ENCODE data around the gene CACNB3.

Gene CACNB3

DNA sequence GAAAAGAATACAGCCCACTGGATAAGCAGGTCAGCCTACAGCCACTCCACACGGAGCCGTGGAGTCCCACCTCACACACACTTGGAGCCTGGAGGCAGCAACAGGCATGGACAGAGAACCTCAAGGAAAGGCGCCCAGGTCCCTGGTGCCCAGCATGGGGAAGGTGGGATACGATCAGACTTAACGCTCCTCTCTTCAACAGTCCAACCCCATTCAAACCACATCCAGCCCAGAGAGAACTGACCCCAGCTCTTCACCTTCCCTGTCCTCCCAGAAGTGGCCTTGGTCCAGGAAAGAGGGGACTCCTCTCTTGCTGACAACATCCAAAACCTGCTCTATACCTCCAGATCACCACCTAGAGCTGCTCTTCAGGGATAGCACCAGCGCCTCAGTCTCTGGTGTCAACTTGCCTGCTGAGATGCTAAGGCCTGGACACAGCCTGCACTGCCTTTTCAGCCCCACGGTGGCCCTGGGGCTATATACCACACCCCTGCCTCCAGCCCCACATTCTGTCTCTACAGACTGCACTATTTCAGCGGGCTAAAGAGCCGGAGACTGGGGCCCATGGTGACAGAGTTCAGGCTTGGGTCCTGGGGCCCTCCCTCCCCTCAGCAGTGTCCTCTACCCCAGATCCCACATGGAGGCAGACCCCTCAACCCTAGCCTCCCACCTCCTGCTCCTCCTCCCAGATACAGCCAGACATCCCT lies 36.4 kb upstream of the CACNB3 start:
- H3K27ac ChIP-seq, result no peak overlapping the region

DNA sequence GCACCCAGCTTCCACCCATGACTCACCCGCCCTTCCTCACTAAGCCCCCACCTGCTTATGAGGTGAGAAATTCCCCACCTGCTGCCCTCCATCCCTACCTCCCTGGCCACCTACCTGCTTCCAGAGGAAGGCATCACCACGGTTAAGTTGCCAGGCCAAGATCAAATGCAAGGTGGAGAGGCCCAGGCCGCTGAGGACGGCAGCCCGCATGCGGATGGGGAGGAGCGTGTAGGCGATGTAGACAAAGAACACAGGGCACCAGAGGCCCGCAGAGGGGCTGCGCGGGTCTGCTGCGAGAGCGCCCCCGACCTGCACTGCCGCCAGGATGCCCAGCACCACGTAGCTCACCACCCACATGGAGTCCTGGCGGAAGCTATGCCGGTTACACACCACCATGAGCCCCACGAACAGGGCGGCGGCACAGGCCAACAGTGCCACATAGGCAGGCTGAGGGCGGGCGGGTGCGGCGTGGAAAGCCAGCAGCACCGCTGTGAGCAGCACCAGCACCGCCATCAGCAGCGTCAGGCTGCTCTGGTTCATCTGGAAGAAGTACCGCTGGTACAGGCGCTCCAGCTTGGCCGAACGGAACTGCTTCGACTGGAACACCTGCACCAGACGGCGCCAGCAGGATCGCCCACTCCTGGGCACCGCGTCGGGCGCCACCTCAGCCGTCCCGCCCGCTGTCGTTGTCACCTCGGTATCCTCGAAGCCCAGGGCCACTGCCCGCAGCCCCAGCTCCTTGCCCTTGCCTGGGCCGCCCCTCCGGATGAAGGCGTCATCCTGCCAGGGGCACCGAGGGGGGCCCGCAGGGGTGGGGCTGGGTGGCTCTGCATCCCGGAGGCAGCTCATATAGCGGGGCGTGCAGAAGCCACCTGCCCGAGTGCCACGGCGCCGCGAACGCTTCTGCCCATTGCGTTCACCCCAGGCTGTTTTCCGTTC lies 35.6 kb upstream of the CACNB3 start:
- H3K27me3 ChIP-seq (ENCODE audit: insufficient read depth, low read depth), result no peaks in the 10 kb centered on the region
- H3K36me3 ChIP-seq (ENCODE audit: insufficient read depth), result no peaks in the 10 kb centered on the region
- no peaks in the 10 kb centered on the region for H3K79me2 ChIP-seq (ENCODE audit: insufficient read depth, low read depth)
- H3K27ac ChIP-seq, result no peak overlapping the region
- TF ChIP-seq, protein P1, sequence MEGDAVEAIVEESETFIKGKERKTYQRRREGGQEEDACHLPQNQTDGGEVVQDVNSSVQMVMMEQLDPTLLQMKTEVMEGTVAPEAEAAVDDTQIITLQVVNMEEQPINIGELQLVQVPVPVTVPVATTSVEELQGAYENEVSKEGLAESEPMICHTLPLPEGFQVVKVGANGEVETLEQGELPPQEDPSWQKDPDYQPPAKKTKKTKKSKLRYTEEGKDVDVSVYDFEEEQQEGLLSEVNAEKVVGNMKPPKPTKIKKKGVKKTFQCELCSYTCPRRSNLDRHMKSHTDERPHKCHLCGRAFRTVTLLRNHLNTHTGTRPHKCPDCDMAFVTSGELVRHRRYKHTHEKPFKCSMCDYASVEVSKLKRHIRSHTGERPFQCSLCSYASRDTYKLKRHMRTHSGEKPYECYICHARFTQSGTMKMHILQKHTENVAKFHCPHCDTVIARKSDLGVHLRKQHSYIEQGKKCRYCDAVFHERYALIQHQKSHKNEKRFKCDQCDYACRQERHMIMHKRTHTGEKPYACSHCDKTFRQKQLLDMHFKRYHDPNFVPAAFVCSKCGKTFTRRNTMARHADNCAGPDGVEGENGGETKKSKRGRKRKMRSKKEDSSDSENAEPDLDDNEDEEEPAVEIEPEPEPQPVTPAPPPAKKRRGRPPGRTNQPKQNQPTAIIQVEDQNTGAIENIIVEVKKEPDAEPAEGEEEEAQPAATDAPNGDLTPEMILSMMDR (conservative IDR thresholded peaks at IDR 0.05; ENCODE audit: low read depth, low read length), result no peak
- H3K4me1 ChIP-seq (ENCODE audit: low read depth, poor library complexity, severe bottlenecking), result no peaks in the 10 kb centered on the region
- H3K9ac ChIP-seq, result no peak overlapping the region
- H4K20me1 ChIP-seq (ENCODE audit: insufficient read depth), result no peaks in the 10 kb centered on the region
- no peak overlapping the region for H3K4me2 ChIP-seq
- no peak overlapping the region for H3K4me3 ChIP-seq (IDR thresholded peaks at IDR 0.05; ENCODE audit: insufficient read depth, low read depth, low read length)
- no peak overlapping the region for H2AFZ ChIP-seq (ENCODE audit: low read depth)

More for the DNA sequence above, 36.4 kb upstream of the CACNB3 start:
- Histone ChIP-seq H3K79me2 (ENCODE audit: insufficient read depth, low read depth) (no peaks in the 10 kb centered on the region), H3K27me3 (ENCODE audit: insufficient read depth, low read depth) (no peaks in the 10 kb centered on the region), H3K36me3 (ENCODE audit: insufficient read depth) (no peaks in the 10 kb centered on the region), H2AFZ (ENCODE audit: low read depth) (no peak overlapping the region), H4K20me1 (ENCODE audit: insufficient read depth) (no peaks in the 10 kb centered on the region), H3K9ac (no peak overlapping the region), H3K4me3 (IDR thresholded peaks at IDR 0.05; ENCODE audit: insufficient read depth, low read depth, low read length) (no peak overlapping the region), H3K4me2 (no peak overlapping the region), H3K4me1 (ENCODE audit: low read depth, poor library complexity, severe bottlenecking) (no peaks in the 10 kb centered on the region)
- TF ChIP-seq, protein P1 (conservative IDR thresholded peaks at IDR 0.05; ENCODE audit: low read depth, low read length), result no peak

DNA sequence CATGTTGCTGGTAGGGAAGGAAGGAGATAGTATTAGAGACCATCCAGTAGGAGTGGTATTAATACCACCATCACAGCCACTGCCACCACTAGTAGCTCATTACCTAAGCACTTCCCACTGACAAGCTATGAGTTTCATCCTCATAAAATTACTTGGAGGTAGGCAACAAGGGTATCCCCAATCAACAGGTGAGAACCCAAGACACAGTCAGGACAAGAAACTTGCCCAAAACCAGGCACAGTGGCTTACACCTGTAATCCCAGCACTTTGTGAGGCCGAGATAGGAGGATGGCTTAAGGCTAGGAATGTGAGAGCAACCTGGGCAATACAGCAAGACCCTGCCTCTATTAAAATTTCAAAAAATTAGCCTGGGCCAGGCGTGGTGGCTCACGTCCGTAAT lies 34.9 kb upstream of the CACNB3 start:
- Histone ChIP-seq H3K79me2 (ENCODE audit: insufficient read depth, low read depth) (no peaks in the 10 kb centered on the region), H3K4me3 (IDR thresholded peaks at IDR 0.05; ENCODE audit: insufficient read depth, low read depth, low read length) (no peak overlapping the region), H2AFZ (ENCODE audit: low read depth) (no peak overlapping the region), H3K27me3 (ENCODE audit: insufficient read depth, low read depth) (no peaks in the 10 kb centered on the region), H3K27ac (no peak overlapping the region), H3K4me1 (ENCODE audit: low read depth, poor library complexity, severe bottlenecking) (peaks cover 4% of the 10 kb centered on the region), H3K4me2 (no peak overlapping the region), H3K9ac (no peak overlapping the region), H4K20me1 (ENCODE audit: insufficient read depth) (no peaks in the 10 kb centered on the region), H3K36me3 (ENCODE audit: insufficient read depth) (no peaks in the 10 kb centered on the region)
- TF ChIP-seq, protein P1 (conservative IDR thresholded peaks at IDR 0.05; ENCODE audit: low read depth, low read length), result no peak

DNA sequence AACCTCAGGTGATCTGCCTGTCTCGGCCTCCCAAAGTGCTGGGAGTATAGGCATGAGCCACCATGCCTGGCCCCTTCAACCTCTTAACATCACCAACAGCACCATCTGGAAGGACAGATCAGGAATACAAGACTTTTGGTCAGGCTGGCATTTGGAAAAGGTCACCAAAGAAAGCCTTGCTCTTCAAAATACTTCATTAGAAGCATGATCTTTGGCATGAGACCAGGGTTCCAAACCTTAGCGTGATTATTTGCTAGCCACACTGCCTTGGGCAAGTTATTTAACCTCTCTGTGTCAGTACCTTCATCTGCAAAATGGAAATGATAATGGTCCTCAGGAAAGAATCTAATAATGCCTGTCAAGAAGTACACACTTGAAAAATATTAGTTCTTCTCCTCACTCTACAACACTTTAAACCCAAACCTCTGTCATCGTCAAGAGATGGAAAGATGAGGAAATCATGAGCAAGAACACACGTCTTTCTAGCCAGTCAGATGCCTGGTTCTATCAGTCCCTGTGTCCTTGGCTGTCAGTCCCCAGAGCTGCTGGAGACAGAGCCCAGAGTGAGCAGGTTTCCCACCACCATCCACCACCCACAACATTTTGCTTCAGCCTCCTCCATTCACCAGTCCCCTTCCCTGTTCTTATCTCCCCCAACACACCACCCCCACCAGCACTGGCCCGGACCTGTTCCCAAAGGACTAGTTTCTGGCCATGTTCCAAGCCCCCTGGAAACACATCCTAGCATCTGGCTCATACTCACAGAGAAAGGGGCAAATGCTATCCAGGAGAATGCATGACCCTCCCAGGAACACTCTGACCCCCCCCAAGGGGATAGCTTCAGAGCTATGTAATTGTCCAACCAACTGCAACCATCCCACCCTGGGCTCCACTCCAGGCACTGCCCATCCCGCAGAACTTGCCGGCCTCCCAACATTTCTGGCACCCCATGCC lies 31.4 kb upstream of the CACNB3 start:
- H3K9ac ChIP-seq, result no peak overlapping the region
- H3K4me1 ChIP-seq (ENCODE audit: low read depth, poor library complexity, severe bottlenecking), result peaks cover 16% of the 10 kb centered on the region
- H3K36me3 ChIP-seq (ENCODE audit: insufficient read depth), result no peaks in the 10 kb centered on the region
- TF ChIP-seq, protein P1 (conservative IDR thresholded peaks at IDR 0.05; ENCODE audit: low read depth, low read length), result no peak
- H3K27ac ChIP-seq, result no peak overlapping the region
- no peaks in the 10 kb centered on the region for H3K79me2 ChIP-seq (ENCODE audit: insufficient read depth, low read depth)
- no peaks in the 10 kb centered on the region for H3K27me3 ChIP-seq (ENCODE audit: insufficient read depth, low read depth)
- H4K20me1 ChIP-seq (ENCODE audit: insufficient read depth), result no peaks in the 10 kb centered on the region
- no peak overlapping the region for H2AFZ ChIP-seq (ENCODE audit: low read depth)
- H3K4me2 ChIP-seq, result no peak overlapping the region
- no peak overlapping the region for H3K4me3 ChIP-seq (IDR thresholded peaks at IDR 0.05; ENCODE audit: insufficient read depth, low read depth, low read length)
